Neural crest cell (in vitro differentiated cells): ENCODE results near the gene TMEM17. TPM values are rescaled to one million over a fixed set of nuclear protein-coding genes. Genes with fewer than 3 reads are reported as not detected.

ENCODE experiments used
- DNase-seq: peaks from one replicate; pipeline ENCODE4 v3.0.0; 2021; ENCODE audit warnings: low read depth, mixed read lengths, low spot score
- H3K27ac Mint-ChIP-seq: one replicate; pipeline ENCODE4 v1.8.0; 2021; ENCODE audit warnings: mild to moderate bottlenecking, mixed read lengths; ENCODE audit not compliant: unreplicated experiment
- H3K27me3 Mint-ChIP-seq: 2 replicates; pipeline ENCODE4 v1.8.0; 2021; ENCODE audit warnings: low read depth, mild to moderate bottlenecking, mixed read lengths
- H3K36me3 Mint-ChIP-seq: 2 replicates; pipeline ENCODE4 v1.8.0; 2021; ENCODE audit warnings: low read depth, mild to moderate bottlenecking, mixed read lengths
- H3K4me1 Mint-ChIP-seq: 2 replicates; pipeline ENCODE4 v1.8.0; 2021; ENCODE audit warnings: mixed read lengths
- H3K4me3 Mint-ChIP-seq: one replicate; pipeline ENCODE4 v1.8.0; 2021; ENCODE audit warnings: mild to moderate bottlenecking, mixed read lengths
- H3K9me3 Mint-ChIP-seq: 2 replicates; pipeline ENCODE4 v1.8.0; 2021; ENCODE audit warnings: mixed read lengths
- total RNA-seq: library from RNA; stranded (reverse); gene quantifications from 2 replicates; pipeline ENCODE4 v1.2.1, GENCODE V29; 2021
- TF ChIP-seq, protein P1 (sequence below): fragments of 200-600 bp; sonication (generic); conservative IDR thresholded peaks from 2 replicates; pipeline ENCODE4 v1.5.0; 2021; ENCODE audit warnings: antibody characterized with exemption, mild to moderate bottlenecking

TMEM17 gene
- total RNA-seq, 1 donor from 2014 or later, result 3.1 TPM

DNA sequence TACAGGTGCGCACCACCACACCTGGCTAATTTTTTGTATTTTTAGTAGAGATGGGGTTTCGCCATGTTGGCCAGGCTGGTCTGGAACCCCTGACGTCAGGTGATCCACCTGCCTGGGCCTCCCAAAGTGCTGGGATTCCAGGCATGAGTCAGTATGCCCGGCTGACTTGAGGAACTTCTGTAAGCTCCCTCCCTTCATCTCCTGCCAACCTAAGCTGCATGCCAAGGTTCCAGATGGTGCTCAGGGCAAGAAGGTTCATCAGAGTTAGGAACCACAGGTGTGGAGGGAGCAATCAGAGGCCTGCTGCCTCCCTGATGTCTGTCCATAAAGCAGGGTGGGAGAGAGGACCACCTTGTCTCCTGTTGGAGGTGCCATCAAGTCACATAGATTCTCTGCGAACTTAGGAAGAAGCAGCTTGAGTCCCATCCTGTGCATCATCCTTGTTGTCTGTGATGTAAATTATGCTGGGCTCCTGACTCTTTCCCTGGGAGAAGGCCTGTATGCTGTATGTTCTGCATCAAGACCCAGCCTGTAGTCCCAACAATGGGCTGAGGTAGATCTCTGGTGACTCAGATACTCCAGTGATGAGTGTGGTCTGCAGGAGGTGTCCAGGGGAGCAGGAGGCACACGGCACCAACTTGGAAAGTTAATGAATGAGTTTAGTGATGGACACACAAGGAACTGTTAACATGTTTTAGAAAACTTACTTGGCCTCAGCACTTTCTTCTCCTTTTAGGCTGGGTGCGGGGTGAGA is 53.1 kb downstream of the TMEM17 start:
- Mint-ChIP-seq H3K36me3 (no peaks in the 10 kb centered on the region), H3K27me3 (peaks cover 7% of the 10 kb centered on the region), H3K27ac (no peak overlapping the region), H3K4me3 (no peak overlapping the region), H3K9me3 (no peaks in the 10 kb centered on the region), H3K4me1 (peaks cover 4% of the 10 kb centered on the region)
- DNase-seq, result no peak
- TF ChIP-seq, protein P1, sequence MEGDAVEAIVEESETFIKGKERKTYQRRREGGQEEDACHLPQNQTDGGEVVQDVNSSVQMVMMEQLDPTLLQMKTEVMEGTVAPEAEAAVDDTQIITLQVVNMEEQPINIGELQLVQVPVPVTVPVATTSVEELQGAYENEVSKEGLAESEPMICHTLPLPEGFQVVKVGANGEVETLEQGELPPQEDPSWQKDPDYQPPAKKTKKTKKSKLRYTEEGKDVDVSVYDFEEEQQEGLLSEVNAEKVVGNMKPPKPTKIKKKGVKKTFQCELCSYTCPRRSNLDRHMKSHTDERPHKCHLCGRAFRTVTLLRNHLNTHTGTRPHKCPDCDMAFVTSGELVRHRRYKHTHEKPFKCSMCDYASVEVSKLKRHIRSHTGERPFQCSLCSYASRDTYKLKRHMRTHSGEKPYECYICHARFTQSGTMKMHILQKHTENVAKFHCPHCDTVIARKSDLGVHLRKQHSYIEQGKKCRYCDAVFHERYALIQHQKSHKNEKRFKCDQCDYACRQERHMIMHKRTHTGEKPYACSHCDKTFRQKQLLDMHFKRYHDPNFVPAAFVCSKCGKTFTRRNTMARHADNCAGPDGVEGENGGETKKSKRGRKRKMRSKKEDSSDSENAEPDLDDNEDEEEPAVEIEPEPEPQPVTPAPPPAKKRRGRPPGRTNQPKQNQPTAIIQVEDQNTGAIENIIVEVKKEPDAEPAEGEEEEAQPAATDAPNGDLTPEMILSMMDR, result no peak

DNA sequence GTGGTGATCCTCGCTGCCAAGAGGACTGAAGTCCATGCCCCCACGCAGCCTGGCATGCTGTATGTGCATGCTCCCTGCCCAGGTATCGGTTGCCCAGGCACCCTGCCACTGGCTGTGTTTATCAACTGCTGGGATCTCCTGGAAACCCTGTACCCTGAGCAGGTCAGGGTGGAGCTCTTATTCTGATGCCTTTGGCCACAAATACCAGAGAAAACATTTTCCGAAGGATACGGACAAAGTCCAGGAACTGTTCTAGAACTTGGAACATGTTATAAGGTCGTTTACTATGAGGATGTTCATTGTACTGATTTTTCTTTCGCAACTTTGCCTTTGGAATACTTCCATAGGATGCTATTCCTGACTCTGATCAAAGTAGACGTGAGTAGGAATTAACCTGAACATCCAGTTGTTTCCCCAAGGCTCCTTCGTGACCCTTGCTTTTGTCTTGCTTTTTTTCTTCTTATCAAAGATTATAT is 55.2 kb downstream of the TMEM17 start:
- no peak overlapping the region for H3K4me3 Mint-ChIP-seq
- H3K27ac Mint-ChIP-seq, result no peak overlapping the region
- TF ChIP-seq, protein P1, result no peak
- no peak for DNase-seq
- H3K36me3 Mint-ChIP-seq, result no peaks in the 10 kb centered on the region
- no peaks in the 10 kb centered on the region for H3K4me1 Mint-ChIP-seq
- no peaks in the 10 kb centered on the region for H3K9me3 Mint-ChIP-seq
- peaks cover under 1% of the 10 kb centered on the region for H3K27me3 Mint-ChIP-seq

Other genes with a start within 250 kb of the TMEM17 start
- gene EHBP1, start 199.5 kb upstream of the TMEM17 start, total RNA-seq, result 42.3 and 48.8 TPM in 2 replicates